HEK293 (cell line): ENCODE results near the gene GABBR2.

Source experiments
- CTCF ChIA-PET: fragments of 350-600 bp; formaldehyde crosslinking; extraction: SDS; loops from one replicate; lab custom pipeline; 2021; ENCODE audit warnings: antibody characterized with exemption; lab: Yijun Ruan, JAX
- POLR2A ChIA-PET: fragments of 300-600 bp; formaldehyde crosslinking; extraction: SDS; loops from one replicate; lab custom pipeline; 2020; ENCODE audit warnings: antibody characterized with exemption, inconsistent platforms; lab: Yijun Ruan, JAX
- H3K27ac ChIP-seq: fragments of 200-500 bp; sonication (Bioruptor generic); 2 replicates; pipeline ENCODE4 v1.5.1; 2014; ENCODE audit warnings: low read depth, low read length, control low read depth, inconsistent platforms; ENCODE audit errors: extremely low read depth
- H3K36me3 ChIP-seq, 2 experiments: fragments of 200-500 bp in 1 of 2; sonication (Bioruptor generic) in 1 of 2; 1 replicate in 1 of 2; 2 replicates in 1 of 2; pipeline ENCODE4 v1.5.1; 2014 to 2017; ENCODE audit warnings: inconsistent platforms in 2 of 2, low read length in 2 of 2; ENCODE audit not compliant: control insufficient read depth in 2 of 2, insufficient read depth in 1 of 2
- H3K4me1 ChIP-seq: fragments of 200-500 bp; sonication (Bioruptor generic); 2 replicates; pipeline ENCODE4 v1.5.1; 2014; ENCODE audit warnings: mild to moderate bottlenecking, low read length, inconsistent platforms; ENCODE audit not compliant: control insufficient read depth, insufficient read depth
- H3K4me3 ChIP-seq: 2 replicates; pipeline ENCODE4 v1.5.1; 2011; ENCODE audit warnings: low read depth, mild to moderate bottlenecking, control low read depth, low read length, moderate library complexity
- H3K9me3 ChIP-seq: fragments of 200-500 bp; sonication (Bioruptor generic); 2 replicates; pipeline ENCODE4 v1.5.1; 2014; ENCODE audit warnings: low read depth, low read length, inconsistent platforms; ENCODE audit not compliant: control insufficient read depth, insufficient read depth
- FEZF1 ChIP-seq: fragments of 450-650 bp; formaldehyde crosslinking; IDR thresholded peaks from 2 replicates; pipeline ENCODE4 v1.5.1; 2016; ENCODE audit warnings: missing biosample characterization, missing genetic modification characterization
- GFI1B ChIP-seq: fragments of 450-650 bp; formaldehyde crosslinking; IDR thresholded peaks from 2 replicates; pipeline ENCODE4 v1.5.1; 2016; ENCODE audit warnings: missing biosample characterization, missing genetic modification characterization
- HOXA7 ChIP-seq: sonication (generic); formaldehyde crosslinking; IDR thresholded peaks from 2 replicates; pipeline ENCODE4 v1.8.1; 2022; ENCODE audit warnings: missing genetic modification reagents, borderline replicate concordance
- KLF7 ChIP-seq: fragments of 450-650 bp; formaldehyde crosslinking; IDR thresholded peaks from 2 replicates; pipeline ENCODE4 v1.5.1; 2016; ENCODE audit warnings: missing biosample characterization, missing genetic modification characterization, borderline replicate concordance
- OVOL3 ChIP-seq: fragments of 450-650 bp; formaldehyde crosslinking; IDR thresholded peaks from 2 replicates; pipeline ENCODE4 v1.5.1; 2016; ENCODE audit warnings: missing biosample characterization, missing genetic modification characterization
- PRDM1 ChIP-seq: fragments of 450-650 bp; formaldehyde crosslinking; IDR thresholded peaks from 2 replicates; pipeline ENCODE4; 2016; ENCODE audit warnings: missing biosample characterization, missing genetic modification characterization
- WT1 ChIP-seq: fragments of 450-650 bp; formaldehyde crosslinking; IDR thresholded peaks from 2 replicates; pipeline ENCODE4 v1.5.1; 2016; ENCODE audit warnings: missing biosample characterization, missing genetic modification characterization
- ZFHX2 ChIP-seq: fragments of 450-650 bp; formaldehyde crosslinking; conservative IDR thresholded peaks from 2 replicates; pipeline ENCODE4 v1.5.1; 2016; ENCODE audit warnings: missing biosample characterization, missing genetic modification characterization
- ZFP41 ChIP-seq: fragments of 450-650 bp; formaldehyde crosslinking; IDR thresholded peaks from 2 replicates; pipeline ENCODE4 v1.5.1; 2016; ENCODE audit warnings: missing biosample characterization, missing genetic modification characterization, borderline replicate concordance
- ZIC2 ChIP-seq: fragments of 450-650 bp; formaldehyde crosslinking; IDR thresholded peaks from 2 replicates; pipeline ENCODE4 v1.5.1; 2016; ENCODE audit warnings: missing biosample characterization, missing genetic modification characterization
- ZNF169 ChIP-seq: fragments of 450-650 bp; formaldehyde crosslinking; IDR thresholded peaks from 2 replicates; pipeline ENCODE4 v1.5.1; 2016; ENCODE audit warnings: missing biosample characterization, missing genetic modification characterization
- ZNF211 ChIP-seq: fragments of 450-650 bp; formaldehyde crosslinking; IDR thresholded peaks from 2 replicates; pipeline ENCODE4 v1.5.1; 2016; ENCODE audit warnings: low read depth, missing biosample characterization, missing genetic modification characterization
- ZNF239 ChIP-seq: fragments of 450-650 bp; formaldehyde crosslinking; IDR thresholded peaks from 2 replicates; pipeline ENCODE4 v1.5.1; 2016; ENCODE audit warnings: missing biosample characterization, missing genetic modification characterization
- ZNF266 ChIP-seq: fragments of 450-650 bp; formaldehyde crosslinking; IDR thresholded peaks from 2 replicates; pipeline ENCODE4 v1.5.1; 2016; ENCODE audit warnings: missing biosample characterization, missing genetic modification characterization, low read depth
- ZNF366 ChIP-seq: fragments of 450-650 bp; formaldehyde crosslinking; conservative IDR thresholded peaks from 2 replicates; pipeline ENCODE4 v1.5.1; 2016; ENCODE audit warnings: missing biosample characterization, missing genetic modification characterization
- ZNF404 ChIP-seq: fragments of 450-650 bp; formaldehyde crosslinking; IDR thresholded peaks from 2 replicates; pipeline ENCODE4 v1.5.1; 2017; ENCODE audit warnings: missing biosample characterization, missing genetic modification characterization
- ZNF571 ChIP-seq: fragments of 450-650 bp; formaldehyde crosslinking; IDR thresholded peaks from 2 replicates; pipeline ENCODE4 v1.5.0; 2017; ENCODE audit warnings: missing biosample characterization, missing genetic modification characterization
- ZNF621 ChIP-seq: fragments of 450-650 bp; formaldehyde crosslinking; IDR thresholded peaks from 2 replicates; pipeline ENCODE4 v1.5.1; 2017; ENCODE audit warnings: missing biosample characterization, missing genetic modification characterization
- ZSCAN16 ChIP-seq: fragments of 450-650 bp; formaldehyde crosslinking; IDR thresholded peaks from 2 replicates; pipeline ENCODE4 v1.5.1; 2016; ENCODE audit warnings: missing biosample characterization, missing genetic modification characterization
- TF ChIP-seq, protein P1 (sequence below): fragments of 450-650 bp; formaldehyde crosslinking; conservative IDR thresholded peaks from 2 replicates; pipeline ENCODE4 v1.5.1; 2016; ENCODE audit warnings: low read depth, missing biosample characterization, missing genetic modification characterization
- TF ChIP-seq, protein P2 (sequence below): fragments of 450-650 bp; formaldehyde crosslinking; IDR thresholded peaks from 2 replicates; pipeline ENCODE4 v1.5.1; 2016; ENCODE audit warnings: missing biosample characterization, missing genetic modification characterization
- TF ChIP-seq, protein P3 (sequence below): fragments of 450-650 bp; formaldehyde crosslinking; IDR thresholded peaks from 2 replicates; pipeline ENCODE4 v1.5.1; 2016; ENCODE audit warnings: missing biosample characterization, missing genetic modification characterization

The GABBR2 gene

DNA sequence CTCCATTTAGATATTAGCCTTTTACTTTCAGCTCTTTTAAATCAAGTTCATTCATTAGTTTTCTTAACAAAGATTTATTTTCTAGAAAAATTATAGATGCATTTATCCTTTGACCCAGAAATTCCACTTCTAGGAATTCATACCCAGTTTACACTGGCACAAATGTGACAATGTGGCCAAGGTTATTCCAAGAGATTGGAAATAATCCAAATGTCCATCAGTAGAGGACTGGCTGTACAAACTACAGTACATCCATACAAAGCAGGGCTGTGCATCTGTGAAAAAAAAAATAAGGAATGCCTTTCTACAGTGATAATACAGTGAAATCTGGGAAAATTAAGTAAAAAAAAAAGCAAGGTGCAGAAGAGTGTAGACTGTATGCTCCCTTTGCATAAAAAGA lies 149.2 kb downstream of the GABBR2 start (continued):
- no peak for TF ChIP-seq ZNF404 (tag by site-specific recombination)
- TF ChIP-seq ZNF239 (tag by site-specific recombination) = no peak
- TF ChIP-seq ZSCAN16 (tag by site-specific recombination) = no peak
- no peak for TF ChIP-seq ZNF211 (tag by site-specific recombination)
- TF ChIP-seq, protein P1, sequence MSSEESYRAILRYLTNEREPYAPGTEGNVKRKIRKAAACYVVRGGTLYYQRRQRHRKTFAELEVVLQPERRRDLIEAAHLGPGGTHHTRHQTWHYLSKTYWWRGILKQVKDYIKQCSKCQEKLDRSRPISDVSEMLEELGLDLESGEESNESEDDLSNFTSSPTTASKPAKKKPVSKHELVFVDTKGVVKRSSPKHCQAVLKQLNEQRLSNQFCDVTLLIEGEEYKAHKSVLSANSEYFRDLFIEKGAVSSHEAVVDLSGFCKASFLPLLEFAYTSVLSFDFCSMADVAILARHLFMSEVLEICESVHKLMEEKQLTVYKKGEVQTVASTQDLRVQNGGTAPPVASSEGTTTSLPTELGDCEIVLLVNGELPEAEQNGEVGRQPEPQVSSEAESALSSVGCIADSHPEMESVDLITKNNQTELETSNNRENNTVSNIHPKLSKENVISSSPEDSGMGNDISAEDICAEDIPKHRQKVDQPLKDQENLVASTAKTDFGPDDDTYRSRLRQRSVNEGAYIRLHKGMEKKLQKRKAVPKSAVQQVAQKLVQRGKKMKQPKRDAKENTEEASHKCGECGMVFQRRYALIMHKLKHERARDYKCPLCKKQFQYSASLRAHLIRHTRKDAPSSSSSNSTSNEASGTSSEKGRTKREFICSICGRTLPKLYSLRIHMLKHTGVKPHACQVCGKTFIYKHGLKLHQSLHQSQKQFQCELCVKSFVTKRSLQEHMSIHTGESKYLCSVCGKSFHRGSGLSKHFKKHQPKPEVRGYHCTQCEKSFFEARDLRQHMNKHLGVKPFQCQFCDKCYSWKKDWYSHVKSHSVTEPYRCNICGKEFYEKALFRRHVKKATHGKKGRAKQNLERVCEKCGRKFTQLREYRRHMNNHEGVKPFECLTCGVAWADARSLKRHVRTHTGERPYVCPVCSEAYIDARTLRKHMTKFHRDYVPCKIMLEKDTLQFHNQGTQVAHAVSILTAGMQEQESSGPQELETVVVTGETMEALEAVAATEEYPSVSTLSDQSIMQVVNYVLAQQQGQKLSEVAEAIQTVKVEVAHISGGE (tag by site-specific recombination) = no peak
- no peak for TF ChIP-seq ZNF571
- no peak for TF ChIP-seq KLF7
- TF ChIP-seq ZNF266 (tag by site-specific recombination) = no peak
- TF ChIP-seq, all 188 proteins: peak for 0

DNA sequence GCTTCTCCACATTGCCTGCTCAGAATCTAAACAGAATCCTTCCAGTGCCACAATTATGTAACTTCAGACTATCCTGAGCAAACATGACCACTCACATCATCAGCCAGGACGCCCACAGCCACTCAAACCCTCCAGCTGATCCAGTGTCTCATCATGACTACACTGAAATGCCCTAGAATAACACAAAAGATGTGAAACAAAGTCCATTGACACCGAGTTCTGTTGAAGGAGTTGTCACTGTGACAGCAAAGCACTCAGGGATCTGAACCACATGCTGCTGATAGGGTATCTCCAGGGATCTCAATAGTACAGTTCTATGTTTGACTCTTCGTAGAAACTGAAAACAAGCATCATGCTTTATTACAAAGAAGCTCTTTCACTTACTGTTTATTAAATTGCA lies 150.2 kb downstream of the GABBR2 start:
- CTCF ChIA-PET = interaction anchor here (0.8 kb wide), 1 partner anchor 21 kb away, joined by 5 read pairs; no protein-coding TSS in a partner anchor

DNA sequence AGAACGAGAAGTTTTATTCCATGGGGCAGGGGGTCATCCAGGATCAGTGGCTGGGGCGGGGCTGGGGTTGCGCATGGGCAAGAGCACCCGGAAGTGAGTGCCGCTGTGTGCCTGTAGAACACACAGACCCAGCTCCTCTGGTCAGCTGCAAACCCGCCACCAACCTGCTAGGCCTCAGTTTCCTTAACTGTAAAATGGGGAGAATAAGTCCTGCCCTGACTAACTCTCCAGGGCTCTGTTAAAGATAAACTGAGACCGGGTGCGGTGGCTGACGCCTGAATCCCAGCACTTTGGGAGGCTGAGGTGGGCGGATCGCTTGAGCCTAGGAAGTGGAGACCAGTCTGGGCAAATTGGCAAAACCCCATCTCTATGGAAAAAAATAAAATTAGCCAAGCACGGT lies 152.2 kb downstream of the GABBR2 start:
- H3K4me3 ChIP-seq = no peak overlapping the region
- no peaks in the 10 kb centered on the region for H3K36me3 ChIP-seq
- TF ChIP-seq, protein P2, sequence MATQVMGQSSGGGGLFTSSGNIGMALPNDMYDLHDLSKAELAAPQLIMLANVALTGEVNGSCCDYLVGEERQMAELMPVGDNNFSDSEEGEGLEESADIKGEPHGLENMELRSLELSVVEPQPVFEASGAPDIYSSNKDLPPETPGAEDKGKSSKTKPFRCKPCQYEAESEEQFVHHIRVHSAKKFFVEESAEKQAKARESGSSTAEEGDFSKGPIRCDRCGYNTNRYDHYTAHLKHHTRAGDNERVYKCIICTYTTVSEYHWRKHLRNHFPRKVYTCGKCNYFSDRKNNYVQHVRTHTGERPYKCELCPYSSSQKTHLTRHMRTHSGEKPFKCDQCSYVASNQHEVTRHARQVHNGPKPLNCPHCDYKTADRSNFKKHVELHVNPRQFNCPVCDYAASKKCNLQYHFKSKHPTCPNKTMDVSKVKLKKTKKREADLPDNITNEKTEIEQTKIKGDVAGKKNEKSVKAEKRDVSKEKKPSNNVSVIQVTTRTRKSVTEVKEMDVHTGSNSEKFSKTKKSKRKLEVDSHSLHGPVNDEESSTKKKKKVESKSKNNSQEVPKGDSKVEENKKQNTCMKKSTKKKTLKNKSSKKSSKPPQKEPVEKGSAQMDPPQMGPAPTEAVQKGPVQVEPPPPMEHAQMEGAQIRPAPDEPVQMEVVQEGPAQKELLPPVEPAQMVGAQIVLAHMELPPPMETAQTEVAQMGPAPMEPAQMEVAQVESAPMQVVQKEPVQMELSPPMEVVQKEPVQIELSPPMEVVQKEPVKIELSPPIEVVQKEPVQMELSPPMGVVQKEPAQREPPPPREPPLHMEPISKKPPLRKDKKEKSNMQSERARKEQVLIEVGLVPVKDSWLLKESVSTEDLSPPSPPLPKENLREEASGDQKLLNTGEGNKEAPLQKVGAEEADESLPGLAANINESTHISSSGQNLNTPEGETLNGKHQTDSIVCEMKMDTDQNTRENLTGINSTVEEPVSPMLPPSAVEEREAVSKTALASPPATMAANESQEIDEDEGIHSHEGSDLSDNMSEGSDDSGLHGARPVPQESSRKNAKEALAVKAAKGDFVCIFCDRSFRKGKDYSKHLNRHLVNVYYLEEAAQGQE (tag by site-specific recombination) = no peak
- no peak for TF ChIP-seq ZNF169 (tag by site-specific recombination)
- no peak for TF ChIP-seq ZIC2 (tag by site-specific recombination)
- no peak for TF ChIP-seq HOXA7 (CRISPR knock-in tag)
- TF ChIP-seq PRDM1 (tag by site-specific recombination) = no peak
- TF ChIP-seq GFI1B = no peak
- TF ChIP-seq WT1 (tag by site-specific recombination) = no peak
- TF ChIP-seq FEZF1 = no peak
- TF ChIP-seq OVOL3 (tag by site-specific recombination) = no peak
- no peak for TF ChIP-seq ZNF621
- no peak for TF ChIP-seq ZFP41 (tag by site-specific recombination)
- CTCF ChIA-PET = no interaction called here
- no peak overlapping the region for H3K27ac ChIP-seq
- POLR2A ChIA-PET = no interaction called here
- no peaks in the 10 kb centered on the region for H3K9me3 ChIP-seq
- H3K4me1 ChIP-seq = no peaks in the 10 kb centered on the region

More for the DNA sequence above, 150.2 kb downstream of the GABBR2 start:
- no peaks in the 10 kb centered on the region for H3K9me3 ChIP-seq
- TF ChIP-seq, protein P3, sequence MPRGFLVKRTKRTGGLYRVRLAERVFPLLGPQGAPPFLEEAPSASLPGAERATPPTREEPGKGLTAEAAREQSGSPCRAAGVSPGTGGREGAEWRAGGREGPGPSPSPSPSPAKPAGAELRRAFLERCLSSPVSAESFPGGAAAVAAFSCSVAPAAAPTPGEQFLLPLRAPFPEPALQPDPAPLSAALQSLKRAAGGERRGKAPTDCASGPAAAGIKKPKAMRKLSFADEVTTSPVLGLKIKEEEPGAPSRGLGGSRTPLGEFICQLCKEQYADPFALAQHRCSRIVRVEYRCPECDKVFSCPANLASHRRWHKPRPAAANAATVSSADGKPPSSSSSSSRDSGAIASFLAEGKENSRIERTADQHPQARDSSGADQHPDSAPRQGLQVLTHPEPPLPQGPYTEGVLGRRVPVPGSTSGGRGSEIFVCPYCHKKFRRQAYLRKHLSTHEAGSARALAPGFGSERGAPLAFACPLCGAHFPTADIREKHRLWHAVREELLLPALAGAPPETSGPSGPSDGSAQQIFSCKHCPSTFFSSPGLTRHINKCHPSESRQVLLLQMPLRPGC = no peak
- TF ChIP-seq ZFHX2 (tag by site-specific recombination) (peak; percentile 41; the same call in 1 of the 2 replicates), ZNF366 (tag by site-specific recombination) (no peak)
- TF ChIP-seq, all 188 proteins: peak for 1
- POLR2A ChIA-PET = no interaction called here
- Histone ChIP-seq H3K27ac (no peak overlapping the region), H3K36me3 (no peaks in the 10 kb centered on the region), H3K4me3 (no peak overlapping the region), H3K4me1 (no peaks in the 10 kb centered on the region)
